ENCODE measurements around the gene PTPA.
"Not testable (repeated sequence)": the region's sequence is repeated elsewhere in the genome, so short reads cannot be mapped to it uniquely, and the experiment has no call there.

The PTPA gene

DNA sequence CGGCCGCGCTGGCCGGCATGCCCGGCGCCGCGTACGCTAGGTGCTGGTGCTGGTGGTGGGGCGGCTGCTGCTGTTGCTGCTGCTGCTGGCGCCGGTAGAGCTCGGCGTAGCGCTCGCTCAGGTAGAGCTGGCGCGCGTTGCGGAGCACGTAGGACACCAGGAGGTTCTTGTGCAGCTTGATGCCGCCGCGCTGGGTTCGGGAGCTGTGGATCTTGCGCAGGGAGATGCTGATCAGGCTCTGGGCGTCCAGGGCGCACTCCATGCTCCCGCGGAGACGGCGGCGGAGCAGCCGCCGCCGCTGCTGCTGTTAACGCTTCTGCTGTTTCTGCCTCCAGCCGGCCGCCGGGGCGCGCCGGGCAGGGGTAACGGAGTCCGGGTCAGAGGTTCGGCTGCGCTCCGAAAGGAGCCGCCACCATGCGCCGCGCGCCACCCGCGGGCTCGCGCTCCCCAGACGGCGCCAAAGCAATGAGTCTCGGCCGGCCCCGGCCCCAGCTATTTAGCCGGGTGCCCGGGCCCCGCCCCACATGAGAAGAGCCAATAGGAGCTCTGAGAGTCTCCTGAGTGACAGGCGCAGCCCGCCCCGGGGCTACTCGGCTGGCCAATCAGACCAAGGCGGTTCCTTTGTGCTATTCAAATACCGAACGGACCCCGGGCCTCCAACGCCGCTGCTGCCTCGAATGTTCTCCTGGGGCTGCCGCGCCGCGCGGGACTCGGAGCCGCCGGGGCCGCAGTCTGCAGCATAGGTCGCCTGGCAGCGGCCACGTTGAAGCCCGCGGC is 66.8 kb downstream of the PTPA start, which contains the start of gene IER5L:
Gene IER5L, minus strand, starts transcription at position 471 of the 777 bp plus-strand sequence. Its CDS starts 209 bp downstream, at position 262.
- DNase-seq (ENCODE audit: low spot score), result peak; percentile 99

DNA sequence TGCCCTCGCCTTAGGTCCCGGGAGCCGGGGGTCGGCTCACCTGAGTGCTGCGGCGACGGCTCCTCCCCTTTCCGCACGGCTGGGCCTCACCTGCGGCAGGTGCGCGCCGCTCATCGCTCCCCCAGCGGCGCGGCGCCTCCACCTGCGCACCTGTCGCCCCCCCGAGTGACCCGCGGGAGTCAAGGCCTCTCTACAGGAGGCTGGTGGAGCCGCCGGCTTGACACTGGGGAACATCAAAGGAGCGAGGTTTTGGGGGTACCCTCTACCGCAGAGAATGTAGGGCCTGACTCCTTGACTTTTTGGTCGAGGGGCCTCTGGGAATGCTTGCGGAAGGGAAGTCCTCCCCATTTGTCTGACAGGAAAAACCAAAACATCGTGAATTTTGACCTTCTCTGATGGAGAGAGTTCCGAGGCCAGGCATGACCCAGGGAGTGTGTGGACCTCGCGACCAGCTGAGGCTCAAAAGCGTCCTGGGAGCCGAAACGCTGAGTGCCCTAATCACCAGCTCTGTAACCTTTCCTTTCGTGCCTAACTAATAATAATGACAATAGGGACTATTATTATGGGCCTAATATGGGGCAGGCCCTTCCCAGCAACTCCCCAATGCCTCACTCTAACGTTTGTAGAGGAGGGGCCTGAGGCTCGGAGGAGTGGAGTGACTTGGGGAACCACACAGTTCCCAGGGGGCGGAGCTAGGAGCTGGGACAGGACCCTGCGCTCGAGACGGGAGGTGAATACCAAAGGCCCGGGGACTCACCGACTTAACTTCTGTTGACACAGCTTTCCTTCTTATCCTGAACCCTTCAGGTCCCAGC is 67.6 kb downstream of the PTPA start:
- DNase-seq (ENCODE audit: low spot score), result peak; percentile 55

DNA sequence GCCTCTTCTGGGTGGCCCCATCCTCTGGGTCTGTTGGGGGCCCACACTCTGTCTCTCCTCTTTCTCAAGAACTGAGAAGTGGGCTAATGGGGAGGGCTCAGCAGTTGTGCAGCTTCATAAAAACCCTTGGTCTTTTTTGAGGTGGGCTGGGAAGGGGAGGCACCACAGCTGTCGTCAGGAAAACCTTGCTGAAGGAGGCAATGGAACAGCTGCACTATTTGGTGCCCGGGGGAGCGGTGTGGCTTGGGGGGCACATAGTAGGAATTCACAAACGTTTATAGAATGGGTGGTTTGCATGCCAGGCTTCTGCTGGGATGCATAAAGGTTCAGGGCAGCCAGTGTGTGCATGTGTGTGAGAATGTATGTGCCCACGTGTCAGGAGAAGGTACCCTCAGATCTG is 70.0 kb downstream of the PTPA start:
- no peak for DNase-seq (ENCODE audit: low spot score)

DNA sequence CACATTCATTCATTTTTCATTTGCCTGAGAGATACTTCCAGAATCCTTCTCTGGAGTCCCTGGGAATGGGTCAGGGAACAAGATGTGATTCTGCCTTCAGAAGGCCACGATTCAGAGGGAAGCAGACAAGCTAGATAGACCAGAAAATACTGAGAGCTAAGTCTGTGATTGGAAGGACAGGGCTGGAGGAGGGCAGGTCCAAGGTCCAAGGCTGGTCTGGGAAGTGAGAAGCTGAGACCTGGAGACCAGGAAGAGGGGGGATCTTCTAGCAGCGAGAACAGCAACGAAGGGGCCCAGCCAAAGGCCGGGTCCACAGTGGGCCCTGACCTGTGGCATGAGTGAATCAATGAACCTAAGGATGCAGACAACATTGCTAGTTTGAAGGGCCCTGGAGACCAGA is 70.9 kb downstream of the PTPA start:
- no peak for DNase-seq (ENCODE audit: low spot score)

DNA sequence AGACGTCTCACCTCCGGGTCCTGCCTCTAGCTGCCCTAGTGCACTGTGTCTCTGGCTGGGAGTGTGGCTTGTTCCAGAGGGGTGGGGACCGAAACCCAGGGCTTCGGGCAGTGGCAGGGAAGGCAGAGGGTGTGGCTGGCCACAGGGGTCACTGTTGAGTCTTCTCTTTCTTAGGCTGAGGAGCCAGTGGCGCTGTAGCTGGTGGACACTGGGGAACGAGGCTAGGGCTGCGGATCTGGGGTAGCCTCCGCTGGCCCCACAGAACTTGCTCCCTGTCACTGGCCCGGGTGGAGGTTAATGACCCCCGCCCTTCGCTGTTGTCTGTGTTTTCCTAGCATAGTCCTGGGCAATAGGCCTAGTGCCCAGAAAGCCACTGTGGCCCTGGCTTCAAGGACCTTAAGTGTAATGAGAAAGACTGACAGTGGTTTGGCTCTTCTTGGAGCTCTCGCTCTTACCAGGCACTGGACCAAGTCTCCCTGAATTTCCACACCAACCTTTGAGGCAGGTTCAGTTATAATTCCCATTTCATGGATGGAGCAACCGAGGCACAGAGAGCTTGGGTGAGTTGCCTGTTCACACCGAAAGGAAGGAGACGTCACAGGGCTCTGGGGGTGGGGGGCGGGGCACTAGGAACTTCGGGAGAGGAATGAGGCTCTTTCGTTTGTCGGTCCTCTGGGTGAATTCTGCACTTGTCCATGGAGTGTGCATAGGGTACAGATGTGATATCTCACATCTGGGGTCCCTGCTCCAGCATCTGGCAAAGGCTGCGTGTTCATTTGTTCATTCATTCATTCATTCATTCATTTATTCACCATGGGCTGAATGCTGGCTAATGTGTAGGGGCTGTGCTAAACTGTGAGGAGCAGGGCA is 71.6 kb downstream of the PTPA start:
- peak; percentile 38 for DNase-seq (ENCODE audit: low spot score)

DNA sequence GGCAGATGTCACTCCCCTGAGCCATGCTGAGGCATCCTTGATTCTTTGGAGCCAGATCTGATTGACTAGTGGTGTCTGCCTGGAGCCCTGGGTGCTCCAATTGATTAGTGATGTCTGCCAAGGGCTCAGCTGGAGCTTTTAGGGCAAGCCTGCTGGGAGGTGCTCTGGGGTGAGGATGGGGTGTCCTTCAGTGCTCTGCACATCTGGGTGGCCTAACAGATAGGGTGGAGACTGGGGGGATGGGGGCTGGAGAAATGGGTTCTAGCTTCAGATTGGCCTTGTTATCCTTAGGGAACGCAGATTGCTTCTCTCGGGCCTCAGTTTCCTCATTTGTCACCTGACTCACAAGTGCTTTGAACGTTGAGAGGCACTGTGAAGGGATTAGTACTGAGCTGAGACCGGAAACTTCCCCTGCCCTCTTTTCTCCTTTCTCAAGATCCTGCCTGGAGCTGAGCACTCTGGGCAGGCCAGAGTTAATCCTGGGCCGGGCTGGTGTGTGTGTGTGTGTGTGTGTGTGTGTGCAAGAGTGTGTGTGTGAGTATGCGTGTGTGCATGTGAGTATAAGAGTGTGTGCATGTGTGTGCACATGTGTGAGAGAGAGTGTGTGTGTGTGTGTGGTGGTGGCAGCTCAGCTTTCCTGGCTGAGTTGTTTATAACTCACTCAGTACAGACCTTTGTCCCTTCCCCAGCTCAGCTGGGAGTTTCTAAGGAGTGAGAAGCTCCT is 72.4 kb downstream of the PTPA start:
- DNase-seq (ENCODE audit: low spot score), result peak; percentile 45

DNA sequence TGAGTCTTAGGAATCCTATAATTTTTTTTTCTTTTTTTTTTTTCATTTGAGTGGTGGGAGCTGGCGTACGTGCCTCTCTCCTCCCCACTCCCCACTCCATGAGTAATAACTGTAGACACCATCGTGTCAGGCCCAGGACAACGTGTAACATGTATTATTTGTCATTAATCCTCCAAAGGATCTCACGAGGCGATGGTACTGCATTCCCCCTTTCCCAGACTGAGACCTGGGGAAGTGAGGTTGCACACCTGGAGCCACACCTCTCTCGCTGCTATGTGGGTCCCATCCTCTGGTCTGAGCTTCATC is 73.0 kb downstream of the PTPA start:
- peak; percentile 15 for DNase-seq (ENCODE audit: low spot score)

DNA sequence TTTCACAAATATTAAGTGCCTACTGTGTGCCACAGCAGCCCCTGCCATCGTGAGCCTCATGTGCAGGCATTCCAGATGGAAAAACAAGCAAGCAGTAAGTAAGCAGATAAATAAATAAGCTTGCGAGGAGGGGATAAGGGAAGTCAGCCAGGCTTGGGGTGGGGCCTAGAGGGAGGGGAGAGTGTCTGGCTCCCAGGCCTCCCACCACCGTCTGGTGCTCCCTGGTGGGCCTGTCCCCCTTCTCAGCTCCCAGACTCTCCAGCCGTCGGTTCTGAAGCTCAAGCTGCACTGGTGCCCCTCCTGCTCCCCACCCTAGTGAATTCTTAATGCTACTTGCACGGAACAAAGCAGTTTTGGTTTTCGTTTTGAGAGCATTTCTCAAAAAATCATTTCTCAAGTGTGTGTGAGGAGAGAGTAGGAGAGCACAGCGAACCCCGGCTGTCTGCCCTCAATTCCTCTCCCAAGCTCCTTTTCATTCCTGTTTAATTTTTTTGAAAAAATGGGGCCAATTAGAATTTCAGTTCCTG is 73.4 kb downstream of the PTPA start:
- DNase-seq (ENCODE audit: low spot score), result peak; percentile 43

DNA sequence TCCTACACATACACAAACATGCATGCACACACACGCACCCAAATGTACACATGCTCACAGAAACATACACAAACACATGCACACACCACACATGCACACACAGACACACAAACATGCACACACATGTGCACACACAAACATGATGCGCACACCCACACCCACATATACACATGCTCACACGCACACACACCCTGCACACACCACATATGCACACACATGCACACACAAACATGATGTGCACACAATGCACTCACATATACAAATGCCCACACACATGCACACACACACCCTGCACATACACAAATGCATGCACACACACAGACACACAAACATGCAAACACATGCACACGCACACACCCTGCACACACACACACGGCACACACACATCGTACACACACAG is 74.2 kb downstream of the PTPA start:
- DNase-seq (ENCODE audit: low spot score), result no peak

DNA sequence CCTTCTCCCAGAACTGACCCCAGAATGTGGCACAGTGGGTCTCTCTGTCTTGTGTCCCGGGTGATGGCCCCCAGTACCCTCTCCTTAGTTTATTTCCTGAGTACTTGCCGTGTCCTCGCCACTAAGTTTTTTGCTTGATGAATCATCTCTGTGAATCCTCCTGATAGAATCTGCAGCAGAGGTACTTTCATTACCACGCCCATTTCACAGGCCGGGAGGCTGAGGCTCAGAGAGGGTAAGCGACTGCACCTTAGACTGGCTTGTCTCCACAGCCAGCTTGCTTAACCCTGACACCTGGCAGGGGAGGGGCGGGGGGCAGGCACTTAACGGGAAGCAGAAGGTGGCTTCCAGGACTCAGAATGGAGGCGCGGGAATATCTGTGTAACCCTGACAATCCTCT is 74.8 kb downstream of the PTPA start:
- DNase-seq (ENCODE audit: low spot score), result no peak

DNA sequence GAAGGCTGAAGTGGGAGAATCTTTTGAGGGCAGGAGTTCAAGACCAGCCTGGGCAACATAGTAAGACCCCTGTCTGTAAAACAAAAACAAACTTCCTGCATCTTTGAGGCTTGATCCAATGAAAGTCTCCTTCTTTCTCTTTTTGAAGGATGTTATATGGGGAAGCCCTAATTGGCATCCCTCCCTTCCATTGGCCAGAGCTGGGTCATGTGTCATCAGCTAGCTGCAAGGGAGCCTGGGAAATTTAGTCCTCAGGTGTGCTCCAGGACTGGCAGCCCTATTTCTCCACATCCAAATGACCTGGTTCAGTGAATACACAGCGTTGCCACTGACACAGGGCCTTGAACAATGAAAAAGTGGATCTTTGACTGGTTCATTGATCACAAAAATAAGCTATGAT is 75.8 kb downstream of the PTPA start:
- no peak for DNase-seq (ENCODE audit: low spot score)

DNA sequence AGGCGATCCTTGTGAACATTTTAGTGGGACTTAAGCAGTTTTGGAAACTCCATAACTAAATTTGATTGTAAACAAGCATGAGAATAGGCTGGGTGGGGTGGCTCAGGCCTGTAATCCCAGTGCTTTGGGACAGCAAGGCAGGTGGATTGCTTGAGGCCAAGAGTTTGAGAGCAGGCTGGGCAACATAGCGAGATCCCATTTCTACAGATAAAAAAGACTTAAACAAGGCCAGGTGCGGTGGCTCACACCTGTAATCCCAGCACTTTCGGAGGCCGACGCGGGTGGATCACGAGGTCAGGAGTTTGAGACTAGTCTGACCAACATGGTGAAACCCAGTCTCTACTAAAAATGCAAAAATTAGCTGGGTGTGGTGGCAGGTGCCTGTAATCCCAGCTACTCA is 78.8 kb downstream of the PTPA start:
- not testable (repeated sequence) for DNase-seq (ENCODE audit: low spot score)

DNA sequence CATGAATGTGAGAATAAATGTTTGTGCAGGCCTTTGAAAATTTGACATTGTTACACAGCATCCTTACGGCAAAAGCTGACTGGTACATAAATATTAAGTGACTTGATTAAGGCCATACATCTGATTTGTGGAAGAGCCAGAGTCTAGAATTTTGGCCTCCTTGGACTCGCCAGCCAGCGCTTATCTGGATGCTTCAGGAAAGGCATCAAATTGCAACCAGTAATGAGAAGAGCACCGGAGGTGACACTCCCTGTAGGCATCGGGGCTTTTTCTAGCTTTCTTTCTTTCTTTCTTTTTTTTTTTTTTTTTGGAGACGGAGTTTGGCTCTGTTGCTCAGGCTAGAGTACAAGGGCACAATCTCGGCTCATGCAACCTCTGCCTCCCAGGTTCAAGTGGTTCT is 80.0 kb downstream of the PTPA start:
- DNase-seq (ENCODE audit: low spot score), result no peak

DNA sequence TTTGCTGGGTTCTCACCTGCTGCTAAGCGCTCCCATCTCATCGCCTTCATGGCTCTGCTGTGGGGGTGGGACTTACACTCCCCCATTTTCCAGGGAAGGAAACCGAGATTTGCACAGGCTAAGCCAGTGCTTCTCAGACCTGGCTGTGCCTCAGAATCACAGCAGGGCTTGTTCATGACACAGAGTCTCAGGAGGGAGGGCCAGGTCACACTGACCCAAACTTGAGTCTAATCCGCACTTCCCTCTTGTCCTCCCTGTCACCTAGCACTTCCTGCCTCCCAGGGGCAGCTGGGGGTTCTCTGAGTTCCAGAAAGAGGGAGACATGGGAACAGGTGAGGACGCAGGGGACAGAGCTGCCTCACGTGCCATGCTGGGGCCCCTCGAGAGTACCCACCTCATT is 82.4 kb downstream of the PTPA start:
- no peak for DNase-seq (ENCODE audit: low spot score)

DNA sequence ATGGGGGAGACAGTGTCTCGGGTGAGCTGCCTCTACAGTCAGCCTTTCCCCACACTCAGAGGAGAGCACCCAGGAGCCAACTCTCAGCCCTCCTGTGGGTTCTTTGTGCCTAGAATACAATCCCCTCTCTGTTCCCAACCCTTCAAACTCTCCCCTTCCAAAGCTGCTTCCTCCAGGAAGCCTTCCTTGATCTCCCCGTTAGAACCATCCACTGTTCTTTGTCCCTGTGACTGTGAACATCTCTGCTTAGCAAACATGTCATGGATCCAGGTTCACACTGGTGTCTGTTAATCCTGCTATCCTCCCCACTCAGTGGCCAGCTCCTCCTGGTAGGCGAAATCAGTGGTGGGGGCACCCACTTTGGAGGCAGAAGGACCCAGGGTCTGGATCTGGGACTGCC is 83.0 kb downstream of the PTPA start:
- DNase-seq (ENCODE audit: low spot score), result no peak

DNA sequence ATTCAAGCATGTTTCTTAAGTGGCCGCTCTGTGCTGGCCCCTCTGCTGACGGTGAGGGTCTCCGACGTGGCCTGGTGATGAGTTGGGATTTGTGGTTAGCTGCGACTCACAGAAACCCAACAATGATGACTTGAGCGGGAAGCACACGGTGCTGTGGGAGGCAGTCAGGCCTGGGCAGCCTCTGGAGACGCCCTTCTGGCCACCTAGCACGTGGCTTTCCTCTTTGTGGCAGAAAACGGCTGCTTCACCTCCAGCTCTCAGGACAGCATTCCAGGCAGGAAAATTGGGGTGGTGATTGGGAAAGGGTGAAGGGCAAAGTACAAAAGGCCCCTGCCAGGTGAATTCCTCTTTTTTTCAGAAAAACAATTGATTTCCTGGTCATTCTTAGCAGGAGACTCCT is 84.4 kb downstream of the PTPA start:
- no peak for DNase-seq (ENCODE audit: low spot score)

DNA sequence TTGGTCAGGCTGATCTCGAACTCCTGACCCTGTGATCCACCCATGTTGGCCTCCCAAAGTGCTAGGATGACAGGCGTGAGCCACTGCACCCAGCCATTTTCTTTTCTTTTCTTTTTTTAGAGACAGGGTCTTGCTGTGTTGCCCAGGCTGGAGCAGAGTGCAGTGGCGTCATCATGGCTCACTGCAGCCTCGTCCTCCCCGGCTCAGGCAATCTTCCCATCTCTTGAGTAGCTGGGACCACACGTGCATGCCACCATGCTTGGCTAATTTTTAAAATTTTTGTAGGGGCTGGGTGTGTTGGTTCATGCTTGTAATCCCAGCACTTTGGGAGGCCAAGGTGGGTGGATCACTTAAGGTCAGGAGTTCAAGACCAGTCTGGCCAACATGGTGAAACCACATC is 85.8 kb downstream of the PTPA start:
- not testable (repeated sequence) for DNase-seq (ENCODE audit: low spot score)

DNA sequence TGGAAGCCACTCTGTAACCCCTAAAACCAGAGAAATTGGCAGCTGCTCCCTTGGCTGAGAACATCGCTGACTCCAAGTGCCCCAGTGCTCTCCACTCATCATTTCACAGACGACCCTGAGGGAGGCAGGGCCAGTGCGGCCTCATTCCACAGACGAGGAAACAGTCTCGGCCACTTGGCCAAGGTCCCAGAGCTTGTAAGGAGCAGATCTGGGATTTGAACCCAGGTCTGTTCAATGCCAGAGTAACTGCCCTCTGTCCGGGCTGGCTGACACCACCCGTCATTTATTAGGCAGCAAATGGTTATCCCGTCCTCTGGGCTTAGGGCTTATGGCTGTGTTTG is 86.7 kb downstream of the PTPA start:
- no peak for DNase-seq (ENCODE audit: low spot score)

Measured in D341Med (cell line).